ENCODE results near the gene TSPAN33.

The TSPAN33 gene

DNA sequence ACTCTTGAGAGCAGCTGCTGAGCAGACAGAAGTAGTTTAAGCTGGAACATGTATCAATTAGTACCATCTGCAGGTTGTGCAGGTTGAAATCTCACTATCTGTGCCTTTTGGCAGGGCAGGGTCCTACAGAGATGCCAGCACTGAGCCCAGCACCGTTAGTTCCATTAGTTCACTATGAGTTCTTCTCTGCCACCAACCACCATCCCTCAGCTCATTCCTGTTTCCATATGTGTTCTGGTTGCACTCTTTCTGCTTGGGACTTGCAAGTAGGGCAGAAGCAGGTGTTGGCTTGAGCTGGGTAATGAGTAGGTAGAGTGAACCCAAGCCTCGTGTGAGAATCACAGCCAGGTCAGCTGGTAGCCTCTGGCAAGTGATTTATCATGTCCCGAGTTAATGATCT is 46.8 kb downstream of the TSPAN33 start:
- Histone ChIP-seq H3K9ac (ENCODE audit: low read length in 2 of 2) (no peak overlapping the region), H3K9me3 (ENCODE audit: control insufficient read depth in 2 of 2, low read length in 2 of 2) (no peaks in the 10 kb centered on the region), H3K27me3 (ENCODE audit: control insufficient read depth in 1 of 2, insufficient read depth in 2 of 2, low read length in 2 of 2) (no peaks in the 10 kb centered on the region), H3K4me1 (ENCODE audit: control insufficient read depth, insufficient read depth, low read length) (peaks cover 25% of the 10 kb centered on the region), H3K4me3 (ENCODE audit: low read length in 2 of 2) (no peak overlapping the region), H3K36me3 (ENCODE audit: control insufficient read depth in 2 of 2, insufficient read depth in 2 of 2, low read length in 2 of 2) (no peaks in the 10 kb centered on the region), H3K27ac (ENCODE audit: low read length) (no peak overlapping the region)

DNA sequence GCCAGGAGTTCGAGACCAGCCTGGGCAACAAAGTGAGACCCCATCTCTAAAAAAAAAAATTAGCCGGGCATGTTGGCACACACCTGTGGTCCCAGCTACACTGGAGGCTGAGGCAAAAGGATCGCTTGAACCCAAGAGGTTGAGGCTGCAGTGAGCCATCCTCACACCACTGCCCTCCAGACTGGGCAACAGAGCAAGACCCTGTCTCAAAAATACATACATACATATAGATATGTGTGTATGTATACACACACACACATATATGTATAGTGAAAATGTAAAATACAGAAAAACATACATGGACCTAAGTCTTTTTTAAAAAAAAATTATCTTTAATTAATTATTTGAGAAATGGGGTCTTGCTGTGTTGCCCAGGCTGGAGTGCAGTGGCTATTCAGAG is 49.4 kb downstream of the TSPAN33 start:
- Histone ChIP-seq H3K4me3 (ENCODE audit: low read length in 2 of 2) (no peak overlapping the region), H3K27me3 (ENCODE audit: control insufficient read depth in 1 of 2, insufficient read depth in 2 of 2, low read length in 2 of 2) (no peaks in the 10 kb centered on the region), H3K36me3 (ENCODE audit: control insufficient read depth in 2 of 2, insufficient read depth in 2 of 2, low read length in 2 of 2) (no peaks in the 10 kb centered on the region), H3K27ac (ENCODE audit: low read length) (no peak overlapping the region), H3K9me3 (ENCODE audit: control insufficient read depth in 2 of 2, low read length in 2 of 2) (no peaks in the 10 kb centered on the region), H3K9ac (ENCODE audit: low read length in 2 of 2) (no peak overlapping the region), H3K4me1 (ENCODE audit: control insufficient read depth, insufficient read depth, low read length) (peaks cover 18% of the 10 kb centered on the region)

DNA sequence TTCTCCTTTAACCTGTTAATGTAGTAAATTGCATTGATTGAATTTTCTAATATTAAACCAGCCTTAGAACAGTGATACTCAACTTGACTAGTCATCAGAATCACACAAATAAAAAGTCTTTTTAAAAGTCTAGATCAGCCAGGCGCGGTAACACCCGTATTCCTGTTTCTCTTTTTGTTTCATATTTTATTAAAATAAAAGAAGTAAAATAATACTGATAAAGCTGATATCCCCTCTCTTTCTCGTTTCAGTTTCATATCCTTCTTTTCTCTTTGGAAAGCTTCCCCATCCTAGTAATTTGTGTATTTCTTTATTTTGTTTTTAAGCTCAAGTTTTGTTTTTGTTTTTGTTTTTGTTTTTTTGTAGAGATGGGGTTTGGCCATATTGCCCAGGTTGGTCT is 53.3 kb downstream of the TSPAN33 start:
- Histone ChIP-seq H3K9me3 (ENCODE audit: control insufficient read depth in 2 of 2, low read length in 2 of 2) (no peaks in the 10 kb centered on the region), H3K27ac (ENCODE audit: low read length) (no peak overlapping the region), H3K4me3 (ENCODE audit: low read length in 2 of 2) (no peak overlapping the region), H3K9ac (ENCODE audit: low read length in 2 of 2) (no peak overlapping the region), H3K36me3 (ENCODE audit: control insufficient read depth in 2 of 2, insufficient read depth in 2 of 2, low read length in 2 of 2) (no peaks in the 10 kb centered on the region), H3K27me3 (ENCODE audit: control insufficient read depth in 1 of 2, insufficient read depth in 2 of 2, low read length in 2 of 2) (no peaks in the 10 kb centered on the region), H3K4me1 (ENCODE audit: control insufficient read depth, insufficient read depth, low read length) (no peaks in the 10 kb centered on the region)

DNA sequence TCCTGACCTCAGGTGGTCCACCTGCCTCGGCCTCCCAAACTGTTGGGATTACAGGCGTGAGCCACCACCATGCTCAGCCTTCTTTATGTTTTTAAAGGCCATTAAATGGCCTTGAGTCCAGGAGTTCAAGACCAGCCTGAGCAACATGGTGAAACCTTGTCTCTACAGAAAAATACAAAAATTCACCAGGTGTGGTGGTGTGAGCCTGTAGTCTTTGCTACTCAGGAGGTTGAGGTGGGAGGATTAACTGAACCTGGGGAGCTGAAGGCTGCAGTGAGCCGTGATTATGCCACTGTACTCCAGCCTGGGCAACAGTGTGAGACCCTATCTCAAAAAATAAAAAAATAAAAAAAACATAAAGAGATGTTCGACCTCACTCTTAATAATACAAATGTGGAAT is 54.9 kb downstream of the TSPAN33 start:
- Histone ChIP-seq H3K4me3 (ENCODE audit: low read length in 2 of 2) (no peak overlapping the region), H3K9ac (ENCODE audit: low read length in 2 of 2) (no peak overlapping the region), H3K9me3 (ENCODE audit: control insufficient read depth in 2 of 2, low read length in 2 of 2) (no peaks in the 10 kb centered on the region), H3K27ac (ENCODE audit: low read length) (no peak overlapping the region), H3K36me3 (ENCODE audit: control insufficient read depth in 2 of 2, insufficient read depth in 2 of 2, low read length in 2 of 2) (no peaks in the 10 kb centered on the region), H3K4me1 (ENCODE audit: control insufficient read depth, insufficient read depth, low read length) (no peaks in the 10 kb centered on the region), H3K27me3 (ENCODE audit: control insufficient read depth in 1 of 2, insufficient read depth in 2 of 2, low read length in 2 of 2) (no peaks in the 10 kb centered on the region)

DNA sequence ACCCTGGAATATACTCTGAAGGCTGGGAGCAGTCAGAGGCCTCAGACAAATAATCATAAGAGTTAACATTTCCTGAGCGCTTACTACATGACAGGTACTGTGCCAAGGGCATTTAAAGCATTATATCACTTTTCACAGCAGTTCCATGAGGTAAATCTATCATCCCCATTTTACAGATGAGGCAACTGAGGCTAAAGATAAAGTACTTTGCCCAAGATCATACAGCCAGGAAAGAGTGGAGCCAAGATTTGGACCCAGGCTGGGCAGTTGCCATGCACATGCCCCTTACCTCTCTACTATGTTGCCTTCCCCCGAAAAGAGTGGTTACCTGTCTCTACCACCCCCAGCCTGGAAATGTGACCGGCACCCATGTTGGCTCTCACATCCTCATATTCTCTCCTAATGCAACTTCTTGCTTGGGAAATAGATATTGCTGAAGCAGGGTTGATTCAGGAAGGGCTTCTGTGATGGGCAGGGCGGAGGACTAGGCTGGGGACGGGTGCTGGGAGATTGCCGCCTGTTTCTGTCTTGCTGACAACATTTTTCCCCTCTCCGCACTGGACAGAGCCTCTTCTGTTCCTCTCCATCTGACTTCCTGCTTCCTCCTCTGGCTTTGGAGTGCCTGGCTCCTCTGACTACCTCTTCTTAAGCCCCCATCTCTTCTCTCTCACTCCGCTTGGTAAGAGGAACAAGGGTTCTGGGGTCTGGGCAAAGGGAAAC is 57.7 kb downstream of the TSPAN33 start:
- H3K27ac ChIP-seq (ENCODE audit: low read length) = no peak overlapping the region
- H3K4me3 ChIP-seq (ENCODE audit: low read length in 2 of 2) = no peak overlapping the region
- no peak overlapping the region for H3K9ac ChIP-seq (ENCODE audit: low read length in 2 of 2)
- no peaks in the 10 kb centered on the region for H3K4me1 ChIP-seq (ENCODE audit: control insufficient read depth, insufficient read depth, low read length)
- peaks cover 0 to 15% of the 10 kb centered on the region in 2 donors for H3K36me3 ChIP-seq (ENCODE audit: control insufficient read depth in 2 of 2, insufficient read depth in 2 of 2, low read length in 2 of 2)
- no peaks in the 10 kb centered on the region for H3K27me3 ChIP-seq (ENCODE audit: control insufficient read depth in 1 of 2, insufficient read depth in 2 of 2, low read length in 2 of 2)
- no peaks in the 10 kb centered on the region for H3K9me3 ChIP-seq (ENCODE audit: control insufficient read depth in 2 of 2, low read length in 2 of 2)

DNA sequence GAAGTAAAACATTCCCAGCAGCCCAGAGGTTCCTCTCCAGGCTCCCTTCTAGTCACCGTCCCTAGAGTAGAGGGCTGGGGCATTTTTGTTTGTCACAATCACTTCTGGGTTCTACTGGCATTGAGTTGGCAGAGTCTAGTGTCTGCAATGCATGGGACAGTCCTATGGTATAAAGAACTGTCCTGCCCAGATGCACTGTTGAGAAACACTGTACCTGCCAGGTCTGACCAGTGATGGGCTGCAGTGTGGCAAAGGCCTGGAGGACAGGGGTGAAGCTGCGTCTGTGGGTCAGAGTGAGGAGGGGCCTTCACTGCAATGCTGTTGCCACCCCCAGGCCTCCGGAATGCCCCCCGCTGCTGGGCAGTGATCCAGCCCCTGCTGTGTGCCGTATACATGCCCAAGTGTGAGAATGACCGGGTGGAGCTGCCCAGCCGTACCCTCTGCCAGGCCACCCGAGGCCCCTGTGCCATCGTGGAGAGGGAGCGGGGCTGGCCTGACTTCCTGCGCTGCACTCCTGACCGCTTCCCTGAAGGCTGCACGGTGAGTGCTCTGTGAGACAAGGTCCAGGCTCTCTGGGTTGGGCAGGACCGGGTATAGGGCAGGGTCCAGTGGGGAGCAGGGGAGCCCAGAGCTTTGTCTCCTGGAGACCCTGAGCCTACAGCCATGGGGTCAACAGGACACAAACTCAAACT is 58.7 kb downstream of the TSPAN33 start:
- no peak overlapping the region for H3K27ac ChIP-seq (ENCODE audit: low read length)
- H3K4me1 ChIP-seq (ENCODE audit: control insufficient read depth, insufficient read depth, low read length) = no peaks in the 10 kb centered on the region
- no peaks in the 10 kb centered on the region for H3K27me3 ChIP-seq (ENCODE audit: control insufficient read depth in 1 of 2, insufficient read depth in 2 of 2, low read length in 2 of 2)
- no peak overlapping the region for H3K9ac ChIP-seq (ENCODE audit: low read length in 2 of 2)
- peaks cover 0 to 18% of the 10 kb centered on the region in 2 donors for H3K36me3 ChIP-seq (ENCODE audit: control insufficient read depth in 2 of 2, insufficient read depth in 2 of 2, low read length in 2 of 2)
- H3K9me3 ChIP-seq (ENCODE audit: control insufficient read depth in 2 of 2, low read length in 2 of 2) = no peaks in the 10 kb centered on the region
- no peak overlapping the region for H3K4me3 ChIP-seq (ENCODE audit: low read length in 2 of 2)

DNA sequence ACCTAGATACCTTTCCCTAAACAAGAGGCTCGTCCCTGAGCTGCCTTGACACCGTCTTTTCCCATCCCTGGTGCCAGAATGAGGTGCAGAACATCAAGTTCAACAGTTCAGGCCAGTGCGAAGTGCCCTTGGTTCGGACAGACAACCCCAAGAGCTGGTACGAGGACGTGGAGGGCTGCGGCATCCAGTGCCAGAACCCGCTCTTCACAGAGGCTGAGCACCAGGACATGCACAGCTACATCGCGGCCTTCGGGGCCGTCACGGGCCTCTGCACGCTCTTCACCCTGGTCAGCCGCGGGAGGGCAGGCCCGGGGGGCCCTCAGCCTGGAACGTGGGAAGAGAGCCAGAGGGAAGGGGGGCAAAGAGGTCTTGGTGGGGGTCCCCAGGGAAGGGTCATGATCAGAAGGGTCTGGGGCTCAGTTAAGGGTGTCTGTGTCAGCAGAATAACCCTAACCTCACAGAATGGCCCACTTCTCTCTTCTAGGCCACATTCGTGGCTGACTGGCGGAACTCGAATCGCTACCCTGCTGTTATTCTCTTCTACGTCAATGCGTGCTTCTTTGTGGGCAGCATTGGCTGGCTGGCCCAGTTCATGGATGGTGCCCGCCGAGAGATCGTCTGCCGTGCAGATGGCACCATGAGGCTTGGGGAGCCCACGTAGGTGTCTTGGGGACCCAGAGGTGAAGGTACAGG is 60.8 kb downstream of the TSPAN33 start:
- Histone ChIP-seq H3K4me1 (ENCODE audit: control insufficient read depth, insufficient read depth, low read length) (peaks cover under 1% of the 10 kb centered on the region), H3K27ac (ENCODE audit: low read length) (no peak overlapping the region), H3K9ac (ENCODE audit: low read length in 2 of 2) (no peak overlapping the region), H3K9me3 (ENCODE audit: control insufficient read depth in 2 of 2, low read length in 2 of 2) (no peaks in the 10 kb centered on the region), H3K36me3 (ENCODE audit: control insufficient read depth in 2 of 2, insufficient read depth in 2 of 2, low read length in 2 of 2) (peaks cover 3 to 18% of the 10 kb centered on the region in 2 donors), H3K4me3 (ENCODE audit: low read length in 2 of 2) (no peak overlapping the region), H3K27me3 (ENCODE audit: control insufficient read depth in 1 of 2, insufficient read depth in 2 of 2, low read length in 2 of 2) (no peaks in the 10 kb centered on the region)

DNA sequence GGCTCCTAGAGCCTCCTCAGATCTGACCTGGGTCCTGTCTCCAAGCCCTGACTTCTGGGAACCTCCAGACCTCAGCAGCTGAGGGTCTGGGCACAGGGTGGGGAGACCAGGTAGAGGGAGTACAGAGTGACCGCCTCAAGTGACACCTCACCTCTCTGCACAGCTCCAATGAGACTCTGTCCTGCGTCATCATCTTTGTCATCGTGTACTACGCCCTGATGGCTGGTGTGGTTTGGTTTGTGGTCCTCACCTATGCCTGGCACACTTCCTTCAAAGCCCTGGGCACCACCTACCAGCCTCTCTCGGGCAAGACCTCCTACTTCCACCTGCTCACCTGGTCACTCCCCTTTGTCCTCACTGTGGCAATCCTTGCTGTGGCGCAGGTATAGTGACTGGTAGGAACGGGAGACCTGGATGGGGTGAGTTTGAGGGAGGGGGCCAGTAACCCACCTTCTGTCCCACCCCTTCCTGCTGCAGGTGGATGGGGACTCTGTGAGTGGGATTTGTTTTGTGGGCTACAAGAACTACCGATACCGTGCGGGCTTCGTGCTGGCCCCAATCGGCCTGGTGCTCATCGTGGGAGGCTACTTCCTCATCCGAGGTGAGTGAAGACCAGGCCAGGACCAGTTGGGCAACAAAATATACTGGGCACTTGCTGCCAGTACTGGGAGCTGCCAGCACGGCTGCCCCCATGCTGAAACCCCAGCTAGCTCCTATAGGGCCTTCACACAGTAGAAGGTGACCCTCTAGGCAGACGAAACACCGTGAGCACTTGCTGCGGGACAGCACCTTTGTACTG is 61.7 kb downstream of the TSPAN33 start:
- Histone ChIP-seq H3K27me3 (ENCODE audit: control insufficient read depth in 1 of 2, insufficient read depth in 2 of 2, low read length in 2 of 2) (no peaks in the 10 kb centered on the region), H3K9ac (ENCODE audit: low read length in 2 of 2) (no peak overlapping the region), H3K9me3 (ENCODE audit: control insufficient read depth in 2 of 2, low read length in 2 of 2) (no peaks in the 10 kb centered on the region), H3K4me1 (ENCODE audit: control insufficient read depth, insufficient read depth, low read length) (peaks cover 3% of the 10 kb centered on the region), H3K27ac (ENCODE audit: low read length) (no peak overlapping the region), H3K36me3 (ENCODE audit: control insufficient read depth in 2 of 2, insufficient read depth in 2 of 2, low read length in 2 of 2) (peaks cover 3 to 20% of the 10 kb centered on the region in 2 donors), H3K4me3 (ENCODE audit: low read length in 2 of 2) (no peak overlapping the region)

DNA sequence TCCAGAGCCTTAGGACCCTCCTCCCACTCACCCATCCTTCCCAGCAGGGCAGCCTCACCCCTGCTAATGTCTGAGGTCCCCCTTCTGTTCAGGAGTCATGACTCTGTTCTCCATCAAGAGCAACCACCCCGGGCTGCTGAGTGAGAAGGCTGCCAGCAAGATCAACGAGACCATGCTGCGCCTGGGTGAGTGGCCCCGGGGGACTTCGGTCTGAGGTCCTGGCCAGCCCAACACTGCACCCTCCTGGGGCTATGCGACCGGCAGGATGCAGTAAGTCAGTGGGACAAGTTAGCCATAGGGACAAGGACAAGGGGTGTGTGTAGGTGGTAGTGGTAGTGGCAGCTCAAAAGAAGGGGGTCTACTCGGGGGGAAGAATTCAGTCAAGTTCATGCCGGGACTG is 64.2 kb downstream of the TSPAN33 start:
- H3K4me1 ChIP-seq (ENCODE audit: control insufficient read depth, insufficient read depth, low read length) = peaks cover 3% of the 10 kb centered on the region
- no peak overlapping the region for H3K4me3 ChIP-seq (ENCODE audit: low read length in 2 of 2)
- H3K27ac ChIP-seq (ENCODE audit: low read length) = no peak overlapping the region
- H3K36me3 ChIP-seq (ENCODE audit: control insufficient read depth in 2 of 2, insufficient read depth in 2 of 2, low read length in 2 of 2) = peaks cover 3 to 21% of the 10 kb centered on the region in 2 donors
- no peaks in the 10 kb centered on the region for H3K27me3 ChIP-seq (ENCODE audit: control insufficient read depth in 1 of 2, insufficient read depth in 2 of 2, low read length in 2 of 2)
- no peaks in the 10 kb centered on the region for H3K9me3 ChIP-seq (ENCODE audit: control insufficient read depth in 2 of 2, low read length in 2 of 2)
- no peak overlapping the region for H3K9ac ChIP-seq (ENCODE audit: low read length in 2 of 2)

DNA sequence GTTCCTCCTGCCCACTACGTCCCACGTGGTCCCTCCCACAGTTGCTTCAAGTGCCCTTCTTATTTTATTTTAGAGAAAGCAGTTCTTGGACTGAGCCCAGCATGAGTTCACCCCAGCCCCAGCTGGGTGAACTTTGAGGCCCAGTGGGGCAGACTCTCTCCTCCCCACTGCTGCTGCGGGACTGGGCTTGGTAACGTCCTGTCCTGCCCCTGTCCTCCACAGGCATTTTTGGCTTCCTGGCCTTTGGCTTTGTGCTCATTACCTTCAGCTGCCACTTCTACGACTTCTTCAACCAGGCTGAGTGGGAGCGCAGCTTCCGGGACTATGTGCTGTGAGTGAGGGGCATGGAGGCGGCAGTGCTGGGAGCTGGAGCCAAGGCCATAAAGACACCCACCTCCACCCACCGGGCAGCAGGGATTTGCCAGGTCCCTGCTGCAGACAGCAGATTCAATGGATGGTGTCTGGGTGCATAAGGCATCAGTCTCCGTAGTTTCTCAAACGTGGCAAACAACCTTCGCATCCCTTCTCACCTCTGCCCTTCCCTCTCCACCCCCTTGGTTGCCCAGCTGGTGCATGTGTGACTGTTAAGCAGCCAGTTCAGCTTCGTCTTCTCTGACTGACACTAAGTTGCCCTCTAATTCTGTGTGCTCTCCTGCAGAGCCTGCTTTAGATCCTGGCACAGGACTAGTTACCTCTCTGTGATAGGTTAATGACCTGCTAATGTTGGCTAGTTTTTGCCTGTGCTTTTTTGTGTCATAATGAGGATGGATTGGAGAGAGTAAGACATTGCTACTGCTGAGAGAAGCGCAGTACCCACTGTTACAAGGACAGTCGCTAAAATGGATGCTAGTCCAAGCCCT is 64.8 kb downstream of the TSPAN33 start:
- Histone ChIP-seq H3K9me3 (ENCODE audit: control insufficient read depth in 2 of 2, low read length in 2 of 2) (no peaks in the 10 kb centered on the region), H3K36me3 (ENCODE audit: control insufficient read depth in 2 of 2, insufficient read depth in 2 of 2, low read length in 2 of 2) (peaks cover 3 to 21% of the 10 kb centered on the region in 2 donors), H3K4me1 (ENCODE audit: control insufficient read depth, insufficient read depth, low read length) (peaks cover 3% of the 10 kb centered on the region), H3K4me3 (ENCODE audit: low read length in 2 of 2) (no peak overlapping the region), H3K27me3 (ENCODE audit: control insufficient read depth in 1 of 2, insufficient read depth in 2 of 2, low read length in 2 of 2) (no peaks in the 10 kb centered on the region), H3K27ac (ENCODE audit: low read length) (no peak overlapping the region), H3K9ac (ENCODE audit: low read length in 2 of 2) (no peak overlapping the region)

Measured in stomach smooth muscle (tissue), 2 donors.